NCI-H345 treated with DMSO at 0.1 percent for 48 hours (cell line): ENCODE measurements around the gene NRAS.
"Not testable (repeated sequence)": the region's sequence is repeated elsewhere in the genome, so short reads cannot be mapped to it uniquely, and the experiment has no call there.

Experiments
- DNase-seq: peaks from one replicate; lab custom pipeline; 2025; ENCODE audit not compliant: unreplicated experiment; lab: John Stamatoyannopoulos, UW

NRAS gene

GRCh38 chr1:114716304-114717170 lies at the start of gene NRAS:
Gene NRAS, minus strand, starts transcription at chr1:114716771. Its CDS starts 611 bp downstream, at chr1:114716160.
- DNase-seq = peak; percentile 72

GRCh38 chr1:114764689-114765088 lies 48.1 kb upstream of the NRAS start:
- DNase-seq = no peak

GRCh38 chr1:114758256-114758832 lies 41.8 kb upstream of the NRAS start:
- DNase-seq = no peak

GRCh38 chr1:114757455-114758255 lies 41.1 kb upstream of the NRAS start, which contains the start of gene CSDE1:
Gene CSDE1, minus strand, starts transcription at chr1:114757984. Its CDS starts 18,094 bp downstream, at chr1:114739890.
- DNase-seq = peak; percentile 95

- no peak for DNase-seq
These were observed 40.4 kb upstream of the NRAS start for GRCh38 chr1:114756949-114757454.

- no peak for DNase-seq
These were observed 39.7 kb upstream of the NRAS start for GRCh38 chr1:114756009-114756892.

GRCh38 chr1:114755006-114755931 lies 38.7 kb upstream of the NRAS start:
- no peak for DNase-seq

- not testable (repeated sequence) for DNase-seq
These were observed 37.1 kb upstream of the NRAS start for GRCh38 chr1:114753702-114754101.

- DNase-seq = no peak
These were observed 36.6 kb upstream of the NRAS start for GRCh38 chr1:114753143-114753542.

GRCh38 chr1:114750780-114751179 lies 34.2 kb upstream of the NRAS start:
- no peak for DNase-seq

GRCh38 chr1:114749835-114750234 lies 33.3 kb upstream of the NRAS start:
- no peak for DNase-seq

GRCh38 chr1:114746450-114747121 lies 30.0 kb upstream of the NRAS start:
- no peak for DNase-seq

GRCh38 chr1:114745291-114745690 lies 28.7 kb upstream of the NRAS start:
- DNase-seq = no peak

GRCh38 chr1:114741963-114742746 lies 25.6 kb upstream of the NRAS start:
- no peak for DNase-seq

GRCh38 chr1:114740331-114740730 lies 23.8 kb upstream of the NRAS start:
- no peak for DNase-seq

GRCh38 chr1:114737314-114737849 lies 20.8 kb upstream of the NRAS start:
- DNase-seq = no peak

GRCh38 chr1:114735479-114735878 lies 18.9 kb upstream of the NRAS start:
- DNase-seq = no peak

GRCh38 chr1:114729782-114730181 lies 13.2 kb upstream of the NRAS start:
- no peak for DNase-seq
